Activated T-helper 1 cell treated with anti-CD3 and anti-CD28 coated beads, Interleukin-12 subunit alpha, Interleukin-12 subunit beta, Interleukin-2, Interleukin-4 antibody, amounts not matched to agents 30 ng/mL and 10 ng/mL and 1 ng/mL, durations not matched to agents 14 hours and 24 hours and 36 hours (primary cell): Measurements from ENCODE around the gene PRX. TPM values are rescaled to one million over a fixed set of nuclear protein-coding genes. Genes with fewer than 3 reads are reported as not detected.

Experiments used
- DNase-seq: peaks from one replicate; pipeline ENCODE4 v3.0.0; 2021; ENCODE audit warnings: low spot score
- H3K27ac Mint-ChIP-seq: one replicate; pipeline ENCODE4 v1.8.0; 2021; ENCODE audit warnings: mild to moderate bottlenecking, mixed read lengths
- H3K27me3 Mint-ChIP-seq: one replicate; pipeline ENCODE4 v1.8.0; 2022; ENCODE audit warnings: mild to moderate bottlenecking, moderate library complexity, mixed read lengths; ENCODE audit not compliant: insufficient read depth
- H3K36me3 Mint-ChIP-seq: one replicate; pipeline ENCODE4 v1.8.0; 2021; ENCODE audit warnings: low read depth, mixed read lengths
- H3K4me1 Mint-ChIP-seq: one replicate; pipeline ENCODE4 v1.8.0; 2021; ENCODE audit warnings: low read depth, mixed read lengths
- H3K4me3 Mint-ChIP-seq: one replicate; pipeline ENCODE4 v1.8.0; 2021; ENCODE audit warnings: mild to moderate bottlenecking, moderate library complexity, mixed read lengths
- H3K9me3 Mint-ChIP-seq: one replicate; pipeline ENCODE4 v1.8.0; 2021; ENCODE audit warnings: mixed read lengths
- intact Hi-C: fragments of 100-400 bp; cut with micrococcal nuclease; formaldehyde crosslinking; loops from one replicate; pipeline ENCODE4 v1.15.1; 2024
- total RNA-seq: library from RNA; stranded (reverse); gene quantifications from 2 replicates; pipeline ENCODE4 v1.2.3, GENCODE V29; 2022

The PRX gene
- total RNA-seq, 1 donor from 2014 or later = 0.99 TPM

DNA sequence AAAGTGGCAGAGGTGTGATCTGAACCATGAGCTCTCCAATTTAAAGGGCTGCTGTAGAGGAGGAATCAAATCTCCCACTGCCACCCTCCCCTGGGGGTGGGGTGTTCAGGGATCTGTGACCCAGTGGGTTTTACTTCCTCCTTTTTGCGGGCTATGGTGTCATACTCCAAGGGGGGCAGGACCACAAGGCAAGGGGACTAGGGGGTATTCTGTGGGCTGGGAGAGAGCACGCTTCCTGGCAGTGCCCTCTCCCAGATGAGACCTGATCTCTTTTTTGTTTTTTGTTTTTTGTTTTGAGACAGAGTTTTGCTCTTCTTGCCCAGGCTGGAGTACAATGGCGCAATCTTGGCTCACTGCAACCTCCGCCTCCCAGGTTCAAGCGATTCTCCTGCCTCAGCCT is 54.4 kb downstream of the PRX start:
- Mint-ChIP-seq H3K9me3 (no peaks in the 10 kb centered on the region), H3K27ac (no peak overlapping the region), H3K36me3 (peaks cover 2% of the 10 kb centered on the region), H3K4me3 (no peak overlapping the region), H3K4me1 (peaks cover 18% of the 10 kb centered on the region), H3K27me3 (no peaks in the 10 kb centered on the region)
- intact Hi-C loops = no loop called here
- DNase-seq = no peak

DNA sequence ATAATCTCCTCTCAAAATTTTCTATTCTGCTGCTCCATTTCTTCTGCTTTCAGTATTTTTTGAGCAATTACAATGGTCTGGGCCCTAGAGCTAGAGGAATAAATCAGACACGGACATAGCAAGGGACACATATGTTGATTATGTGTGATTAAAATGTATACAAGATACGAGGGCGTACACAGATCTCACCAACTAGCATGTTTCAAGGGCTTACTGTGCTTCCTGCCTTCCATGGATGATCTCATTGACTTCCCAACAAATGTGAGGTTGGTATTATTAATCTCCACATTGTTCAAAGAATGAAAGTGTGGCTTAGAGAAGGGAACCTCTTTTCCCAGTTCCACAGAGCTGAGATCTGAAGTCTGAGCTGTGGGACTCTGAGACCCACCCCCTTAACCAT is 55.5 kb downstream of the PRX start:
- H3K9me3 Mint-ChIP-seq = no peaks in the 10 kb centered on the region
- DNase-seq = no peak
- H3K4me1 Mint-ChIP-seq = peaks cover 12% of the 10 kb centered on the region
- intact Hi-C loops = no loop called here
- H3K36me3 Mint-ChIP-seq = peaks cover 2% of the 10 kb centered on the region
- no peaks in the 10 kb centered on the region for H3K27me3 Mint-ChIP-seq
- H3K4me3 Mint-ChIP-seq = no peak overlapping the region
- H3K27ac Mint-ChIP-seq = no peak overlapping the region

DNA sequence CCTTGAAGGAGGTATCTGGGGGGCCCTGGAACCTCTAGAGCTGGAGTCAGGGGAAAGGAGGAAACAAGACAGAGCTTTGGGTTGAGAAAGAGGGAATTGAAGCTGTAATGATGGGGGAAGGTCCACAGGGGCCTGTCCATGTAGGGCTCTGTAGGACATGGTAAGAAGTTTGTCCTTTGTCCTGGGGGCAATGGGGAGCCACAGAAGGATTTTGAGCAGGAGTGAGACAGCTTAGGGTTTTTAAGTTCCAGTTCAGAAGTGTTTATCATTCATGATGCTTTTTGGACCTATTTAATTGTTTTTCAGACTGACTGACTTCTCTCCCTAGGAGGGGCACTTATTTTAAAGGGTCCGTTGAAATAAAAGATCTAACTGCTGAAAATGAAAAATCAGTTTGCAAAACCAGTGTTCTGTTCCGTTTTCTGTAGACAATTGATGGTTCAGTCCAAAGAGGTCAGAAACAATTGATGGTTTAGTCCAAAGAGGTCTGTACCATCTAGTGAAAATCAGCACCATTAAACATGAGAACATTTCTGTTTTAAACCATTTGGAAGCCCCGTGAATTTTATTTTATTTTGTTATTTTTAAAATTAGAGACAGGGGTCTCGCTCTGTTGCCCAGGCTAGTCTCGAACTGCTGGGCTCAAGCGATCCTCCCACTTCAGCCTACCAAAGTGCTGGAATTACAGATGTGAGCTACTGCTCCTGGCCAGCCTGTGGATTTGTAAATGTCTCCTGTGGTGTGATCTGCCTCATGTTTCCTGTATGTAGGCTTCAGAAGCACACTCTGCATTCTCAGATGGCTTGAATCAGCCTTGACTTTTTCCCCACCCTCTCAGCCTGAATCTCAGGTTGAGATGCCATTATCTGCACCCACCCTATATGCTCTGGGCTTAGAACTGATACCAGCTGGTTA is 56.2 kb downstream of the PRX start:
- H3K36me3 Mint-ChIP-seq = peaks cover 2% of the 10 kb centered on the region
- H3K4me3 Mint-ChIP-seq = no peak overlapping the region
- no peak overlapping the region for H3K27ac Mint-ChIP-seq
- intact Hi-C loops = no loop called here
- no peak for DNase-seq
- H3K27me3 Mint-ChIP-seq = no peaks in the 10 kb centered on the region
- H3K4me1 Mint-ChIP-seq = peaks cover 12% of the 10 kb centered on the region
- no peaks in the 10 kb centered on the region for H3K9me3 Mint-ChIP-seq

DNA sequence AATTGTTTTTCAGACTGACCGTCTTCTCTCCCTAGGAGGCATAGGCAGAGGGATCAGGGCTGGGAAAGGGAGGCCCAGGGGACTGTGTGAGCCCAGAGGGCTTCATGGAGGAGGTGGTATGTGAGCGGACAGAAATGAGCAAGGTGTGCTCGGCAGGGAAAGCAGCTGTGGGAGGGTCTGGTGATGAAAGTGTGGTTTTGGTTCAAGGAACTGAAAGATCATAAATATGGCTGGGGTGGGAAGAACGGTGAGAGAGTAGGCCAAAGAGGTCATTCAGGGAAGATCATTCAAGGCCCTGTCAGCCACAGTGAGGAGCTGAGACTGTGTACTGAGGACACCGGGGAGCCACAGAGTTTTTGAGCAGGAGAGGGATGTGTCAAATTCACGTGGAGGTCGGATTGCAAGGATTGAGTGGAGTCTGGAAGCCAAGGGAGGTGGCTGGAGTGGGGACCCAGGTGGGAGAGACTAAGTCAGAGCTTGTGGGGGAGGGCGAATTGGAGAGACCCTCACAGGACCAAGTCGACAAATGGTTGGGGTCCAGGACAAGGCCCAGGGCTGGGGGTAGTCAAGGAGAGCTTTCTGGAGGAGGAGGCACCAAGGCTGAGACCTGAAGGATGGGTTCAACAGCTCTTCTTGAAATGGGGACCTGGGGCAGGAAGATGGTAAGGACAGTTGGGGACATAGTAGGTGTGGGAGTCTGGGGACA is 57.0 kb downstream of the PRX start:
- Mint-ChIP-seq H3K27ac (no peak overlapping the region), H3K36me3 (no peaks in the 10 kb centered on the region)

DNA sequence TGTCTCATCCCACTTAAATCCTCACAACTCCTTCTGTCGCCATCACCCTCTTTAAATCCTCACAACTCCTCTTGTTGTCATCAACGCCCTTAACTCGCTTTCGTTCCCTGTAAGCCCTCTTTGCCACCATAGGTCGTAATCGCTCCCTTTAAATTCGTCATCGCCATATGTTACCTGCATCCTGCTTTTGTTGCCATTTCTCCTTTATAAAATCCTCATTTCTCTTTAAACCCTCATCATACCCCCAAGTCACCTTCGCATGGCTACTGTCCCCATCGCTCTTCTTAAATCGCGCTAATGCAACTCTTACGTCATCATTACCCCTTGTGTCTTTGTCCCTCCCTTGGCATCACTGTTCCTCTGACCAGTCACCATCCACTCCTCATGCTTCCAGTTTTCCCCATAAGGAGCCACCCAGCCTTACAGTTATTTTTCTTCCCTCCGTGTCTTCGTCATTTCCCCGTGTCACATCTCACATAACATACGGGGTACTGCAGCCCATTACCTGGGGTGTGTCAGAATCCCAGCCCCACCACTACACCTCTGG is 64.1 kb downstream of the PRX start:
- no peaks in the 10 kb centered on the region for H3K9me3 Mint-ChIP-seq
- peak overlapping the region; percentile 97 for H3K4me3 Mint-ChIP-seq
- intact Hi-C loops = loop anchor here (1.0 to 5.0 kb wide), 9 partner anchors 54 to 1003 kb away; partner anchors contain the start of genes AKT2, BLVRB, COQ8B and ITPKC
- H3K36me3 Mint-ChIP-seq = no peaks in the 10 kb centered on the region
- H3K27ac Mint-ChIP-seq = peak overlapping the region; percentile 95
- H3K4me1 Mint-ChIP-seq = peaks cover 21% of the 10 kb centered on the region
- H3K27me3 Mint-ChIP-seq = peaks cover 2% of the 10 kb centered on the region
- DNase-seq = no peak

More for the DNA sequence above, 57.0 kb downstream of the PRX start:
- Mint-ChIP-seq H3K4me1 (peaks cover 12% of the 10 kb centered on the region), H3K9me3 (no peaks in the 10 kb centered on the region), H3K27me3 (no peaks in the 10 kb centered on the region), H3K4me3 (no peak overlapping the region)
- intact Hi-C loops = no loop called here
- no peak for DNase-seq

DNA sequence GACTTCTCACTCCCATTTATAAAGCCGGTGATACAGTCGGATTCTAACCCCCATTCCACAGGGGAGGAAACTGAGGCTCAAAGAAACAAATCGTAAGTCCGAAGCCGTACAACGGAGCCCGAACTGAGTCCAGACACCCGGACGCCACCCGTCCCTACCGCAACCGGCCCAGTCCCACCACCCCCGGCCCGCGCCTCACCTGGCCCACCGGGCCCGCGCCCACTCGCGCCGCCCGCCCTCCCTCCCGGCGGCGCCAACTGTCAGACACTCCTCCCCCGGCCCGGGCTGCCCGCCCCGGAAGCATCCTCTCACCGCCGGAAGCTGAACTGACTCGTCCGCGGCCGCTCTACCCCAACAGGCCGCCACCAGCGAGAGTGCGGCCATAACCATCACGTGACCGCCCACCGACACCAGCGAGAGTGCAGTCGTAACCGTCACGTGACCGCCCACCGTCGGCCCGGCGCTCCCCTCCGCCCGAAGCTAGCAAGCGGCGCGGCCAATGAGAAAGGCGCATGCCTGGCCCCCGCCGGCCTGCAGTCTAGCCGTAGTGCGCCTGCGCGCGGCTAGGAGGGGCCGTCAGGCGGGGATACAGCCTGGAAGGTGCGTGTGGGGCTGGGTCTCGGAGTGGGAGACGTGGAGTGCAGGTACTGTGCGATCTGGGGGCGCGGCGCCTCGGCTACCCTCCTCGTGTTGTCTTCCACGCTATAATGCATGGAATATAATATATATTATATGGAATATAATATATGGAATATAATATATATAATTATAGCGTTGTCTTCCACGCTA is 64.9 kb downstream of the PRX start, which contains the start of the genes C19orf47 and PLD3:
C19orf47 (minus strand) TSS at position 273 of the 789 bp plus-strand sequence. CDS start 6,540 bp downstream, outside the sequence.
PLD3 (plus strand) TSS at position 571 of the 789 bp plus-strand sequence. CDS start 17,789 bp downstream, outside the sequence.
- Mint-ChIP-seq H3K9me3 (no peaks in the 10 kb centered on the region), H3K4me3 (peak within 1 kb of the TSS; percentile 97), H3K27me3 (peaks cover 2% of the 10 kb centered on the region), H3K27ac (peak within 1 kb of the TSS; percentile 95), H3K4me1 (peaks cover 21% of the 10 kb centered on the region), H3K36me3 (no peaks in the 10 kb centered on the region)
- DNase-seq = peak; percentile 99
- intact Hi-C loops = loop anchor here (1.0 to 5.0 kb wide), 9 partner anchors 55 to 1004 kb away; partner anchors contain the start of genes AKT2, BLVRB, COQ8B and ITPKC

DNA sequence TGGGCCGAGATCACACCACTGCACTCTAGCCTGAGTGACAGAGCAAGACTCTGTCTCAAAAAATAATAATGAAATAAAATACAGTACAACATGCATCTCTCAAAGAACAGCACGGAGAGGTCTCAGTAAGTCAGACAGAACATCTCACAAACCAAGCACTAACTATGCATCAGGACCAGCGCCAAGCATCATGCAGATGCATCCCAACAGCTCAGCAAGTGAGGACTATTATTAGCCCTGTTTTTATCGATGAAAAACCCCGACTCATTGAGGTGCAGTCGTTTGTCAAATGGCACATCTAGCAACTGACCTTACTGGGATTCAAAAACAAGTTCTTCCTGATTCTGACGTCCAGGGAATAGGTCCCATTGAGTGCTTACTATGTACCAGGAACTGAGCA is 68.8 kb downstream of the PRX start:
- H3K27ac Mint-ChIP-seq = no peak overlapping the region
- H3K27me3 Mint-ChIP-seq = peaks cover 2% of the 10 kb centered on the region
- intact Hi-C loops = no loop called here
- DNase-seq = no peak
- H3K9me3 Mint-ChIP-seq = no peaks in the 10 kb centered on the region
- H3K4me1 Mint-ChIP-seq = peaks cover 19% of the 10 kb centered on the region
- H3K4me3 Mint-ChIP-seq = no peak overlapping the region
- H3K36me3 Mint-ChIP-seq = peaks cover 3% of the 10 kb centered on the region

Other genes starting within 250 kb of the PRX start
- 13.8 and 19.8 TPM in 2 replicates for gene MAP3K10, start 222.0 kb downstream of the PRX start, total RNA-seq
- not detected in 2 replicates for gene TTC9B, start 195.0 kb downstream of the PRX start, total RNA-seq
- gene CCNP, start 186.7 kb downstream of the PRX start, total RNA-seq = 0.12 TPM in 1 of 2 replicates, not detected in the other
- 160 and 170 TPM in 2 replicates for gene AKT2, start 128.0 kb downstream of the PRX start, total RNA-seq
- gene C19orf47, start 65.0 kb downstream of the PRX start, total RNA-seq = 26.4 and 28.1 TPM in 2 replicates
- 45.0 and 45.3 TPM in 2 replicates for gene PLD3, start 64.7 kb downstream of the PRX start, total RNA-seq
- not detected in 2 replicates for gene HIPK4, start 23.2 kb downstream of the PRX start, total RNA-seq
- 18.3 and 19.4 TPM in 2 replicates for gene SERTAD1, start 12.6 kb upstream of the PRX start, total RNA-seq
- gene SERTAD3, start 31.0 kb upstream of the PRX start, total RNA-seq = 6.4 and 10.0 TPM in 2 replicates
- 6.1 and 8.2 TPM in 2 replicates for gene BLVRB, start 52.4 kb upstream of the PRX start, total RNA-seq
- 0.21 and 0.69 TPM in 2 replicates for gene SPTBN4, start 53.6 kb upstream of the PRX start, total RNA-seq
- gene SHKBP1, start 163.5 kb upstream of the PRX start, total RNA-seq = 102 and 113 TPM in 2 replicates
- gene LTBP4, start 188.0 kb upstream of the PRX start, total RNA-seq = 107 and 116 TPM in 2 replicates